MM.1S (cell line): ENCODE data around the gene AGBL4.

Source experiments
- DNase-seq: peaks from one replicate; pipeline ENCODE4 v3.0.0-alpha.2; 2015
- H2AFZ ChIP-seq: fragments of 300-600 bp; sonication (generic); 2 replicates; pipeline ENCODE4 v1.6.0; 2016; ENCODE audit warnings: antibody characterized with exemption, low read length
- H3F3A ChIP-seq: fragments of 300-600 bp; sonication (generic); 2 replicates; pipeline ENCODE4 v1.6.1; 2016; ENCODE audit warnings: mild to moderate bottlenecking, antibody characterized with exemption, low read length, moderate library complexity, mixed read lengths; ENCODE audit not compliant: insufficient read depth
- H3K27ac ChIP-seq: fragments of 300-600 bp; sonication (generic); 2 replicates; pipeline ENCODE4 v1.5.1; 2016; ENCODE audit warnings: mild to moderate bottlenecking, low read length
- H3K27me3 ChIP-seq: fragments of 300-600 bp; sonication (generic); replicated peaks from 2 replicates; pipeline ENCODE4 v1.6.0; 2016; ENCODE audit warnings: low read length; ENCODE audit not compliant: insufficient read depth
- H3K36me3 ChIP-seq: fragments of 300-600 bp; sonication (generic); replicated peaks from 2 replicates; pipeline ENCODE4 v1.6.1; 2016; ENCODE audit warnings: mild to moderate bottlenecking, low read length, mixed read lengths; ENCODE audit not compliant: insufficient read depth
- H3K4me1 ChIP-seq: fragments of 300-600 bp; sonication (generic); 2 replicates; pipeline ENCODE4 v1.6.1; 2016; ENCODE audit warnings: low read length, mixed read lengths
- H3K4me2 ChIP-seq: fragments of 300-600 bp; sonication (generic); 2 replicates; pipeline ENCODE4 v1.6.0; 2016; ENCODE audit warnings: low read depth, low read length
- H3K4me3 ChIP-seq: fragments of 300-600 bp; sonication (generic); 2 replicates; pipeline ENCODE4 v1.5.1; 2016; ENCODE audit warnings: low read length, mixed read lengths
- H3K79me2 ChIP-seq: fragments of 300-600 bp; sonication (generic); 2 replicates; pipeline ENCODE4 v1.6.1; 2016; ENCODE audit warnings: mixed run types, low read length, mixed read lengths
- H3K9ac ChIP-seq: fragments of 300-600 bp; sonication (generic); 2 replicates; pipeline ENCODE4 v1.6.1; 2016; ENCODE audit warnings: low read length, mixed read lengths
- H3K9me2 ChIP-seq: fragments of 300-600 bp; sonication (generic); replicated peaks from 2 replicates; pipeline ENCODE4 v1.6.1; 2016; ENCODE audit warnings: mild to moderate bottlenecking, low read length, mixed read lengths; ENCODE audit not compliant: insufficient read depth
- H3K9me3 ChIP-seq: fragments of 300-600 bp; sonication (generic); replicated peaks from 2 replicates; pipeline ENCODE4 v1.6.1; 2016; ENCODE audit warnings: mild to moderate bottlenecking, low read length, mixed read lengths; ENCODE audit not compliant: insufficient read depth
- H4K20me1 ChIP-seq: fragments of 300-600 bp; sonication (generic); 2 replicates; pipeline ENCODE4 v1.6.1; 2016; ENCODE audit warnings: mild to moderate bottlenecking, low read length, moderate library complexity, mixed read lengths; ENCODE audit not compliant: insufficient read depth
- CTCF ChIP-seq: fragments of 300-600 bp; sonication (generic); IDR thresholded peaks from 2 replicates; pipeline ENCODE4 v1.5.1; 2016; ENCODE audit warnings: antibody characterized with exemption, low read length, mixed read lengths
- EZH2 ChIP-seq: fragments of 300-600 bp; sonication (generic); optimal IDR thresholded peaks from 2 replicates; pipeline ENCODE3; 2017; ENCODE audit warnings: low read depth, mild to moderate bottlenecking, antibody characterized with exemption, low read length, mixed read lengths
- EZH2phosphoT487 ChIP-seq: fragments of 300-600 bp; sonication (generic); IDR thresholded peaks from 2 replicates; pipeline ENCODE4 v1.6.1; 2018; ENCODE audit warnings: antibody characterized with exemption, low read length

Gene AGBL4

DNA sequence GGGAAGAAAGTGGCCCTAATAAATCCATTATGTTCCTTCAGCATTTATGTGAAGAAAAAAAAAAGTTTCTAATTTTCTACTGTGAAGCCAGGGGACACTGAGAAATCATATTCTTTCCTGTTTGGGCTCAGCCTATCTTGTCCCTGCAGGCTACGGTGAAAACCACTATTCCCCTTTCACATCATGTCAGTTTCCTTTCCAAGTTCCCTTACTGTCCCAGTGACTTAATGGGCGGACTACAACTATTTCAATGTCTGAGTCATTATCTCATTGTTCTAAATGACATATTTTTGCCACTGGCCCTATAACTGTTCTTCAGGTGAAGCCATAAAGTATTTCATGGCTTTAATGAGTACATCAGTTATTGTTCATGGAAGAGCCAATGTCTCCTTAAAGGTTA lies 1175.7 kb downstream of the AGBL4 start:
- Histone ChIP-seq H3K79me2 (no peaks in the 10 kb centered on the region), H4K20me1 (no peaks in the 10 kb centered on the region), H3K9me2 (no peaks in the 10 kb centered on the region), H3K4me1 (no peaks in the 10 kb centered on the region), H3K27me3 (no peaks in the 10 kb centered on the region), H3K9me3 (no peaks in the 10 kb centered on the region), H2AFZ (no peak overlapping the region), H3F3A (no peaks in the 10 kb centered on the region), H3K4me3 (no peak overlapping the region), H3K9ac (no peak overlapping the region), H3K4me2 (no peak overlapping the region), H3K36me3 (no peaks in the 10 kb centered on the region), H3K27ac (no peak overlapping the region)
- TF ChIP-seq CTCF (no peak), EZH2 (no peak), EZH2phosphoT487 (no peak)
- DNase-seq, result no peak

- H3F3A ChIP-seq, result no peaks in the 10 kb centered on the region
- no peak overlapping the region for H3K9ac ChIP-seq
- no peaks in the 10 kb centered on the region for H3K9me3 ChIP-seq
- no peaks in the 10 kb centered on the region for H3K36me3 ChIP-seq
- TF ChIP-seq CTCF (no peak), EZH2phosphoT487 (no peak), EZH2 (no peak)
- no peaks in the 10 kb centered on the region for H3K79me2 ChIP-seq
- no peak overlapping the region for H3K27ac ChIP-seq
- H3K4me1 ChIP-seq, result no peaks in the 10 kb centered on the region
- no peak overlapping the region for H3K4me3 ChIP-seq
- no peak overlapping the region for H3K4me2 ChIP-seq
- H3K27me3 ChIP-seq, result no peaks in the 10 kb centered on the region
- H4K20me1 ChIP-seq, result no peaks in the 10 kb centered on the region
- DNase-seq, result no peak
- no peaks in the 10 kb centered on the region for H3K9me2 ChIP-seq
- no peak overlapping the region for H2AFZ ChIP-seq
Measured at GRCh38 chr1:48846441-48846840, 1177.3 kb downstream of the AGBL4 start.

- no peaks in the 10 kb centered on the region for H3K36me3 ChIP-seq
- H3K27me3 ChIP-seq, result no peaks in the 10 kb centered on the region
- H2AFZ ChIP-seq, result no peak overlapping the region
- no peaks in the 10 kb centered on the region for H3K4me1 ChIP-seq
- no peak overlapping the region for H3K9ac ChIP-seq
- H4K20me1 ChIP-seq, result no peaks in the 10 kb centered on the region
- no peak for DNase-seq
- no peak overlapping the region for H3K4me2 ChIP-seq
- no peak overlapping the region for H3K27ac ChIP-seq
- TF ChIP-seq EZH2phosphoT487, result no peak
- no peak for TF ChIP-seq EZH2
- no peak for TF ChIP-seq CTCF
- H3K4me3 ChIP-seq, result no peak overlapping the region
- no peaks in the 10 kb centered on the region for H3K79me2 ChIP-seq
- H3K9me3 ChIP-seq, result no peaks in the 10 kb centered on the region
- H3F3A ChIP-seq, result no peaks in the 10 kb centered on the region
- H3K9me2 ChIP-seq, result no peaks in the 10 kb centered on the region
Measured at GRCh38 chr1:48844187-48844586, 1179.6 kb downstream of the AGBL4 start.

GRCh38 chr1:48841966-48842365 lies 1181.8 kb downstream of the AGBL4 start:
- H3K4me3 ChIP-seq, result no peak overlapping the region
- no peak for TF ChIP-seq EZH2
- TF ChIP-seq EZH2phosphoT487, result no peak
- TF ChIP-seq CTCF, result no peak
- H3K4me2 ChIP-seq, result no peak overlapping the region
- no peaks in the 10 kb centered on the region for H3K79me2 ChIP-seq
- H4K20me1 ChIP-seq, result no peaks in the 10 kb centered on the region
- no peaks in the 10 kb centered on the region for H3K4me1 ChIP-seq
- no peaks in the 10 kb centered on the region for H3K27me3 ChIP-seq
- H3K9me2 ChIP-seq, result no peaks in the 10 kb centered on the region
- H2AFZ ChIP-seq, result no peak overlapping the region
- no peak overlapping the region for H3K27ac ChIP-seq
- H3F3A ChIP-seq, result no peaks in the 10 kb centered on the region
- H3K9me3 ChIP-seq, result no peaks in the 10 kb centered on the region
- H3K36me3 ChIP-seq, result no peaks in the 10 kb centered on the region
- no peak for DNase-seq
- H3K9ac ChIP-seq, result no peak overlapping the region
